A673 (cell line): ENCODE data around the gene ACOD1. TPM values are rescaled to one million over a fixed set of nuclear protein-coding genes. Genes with fewer than 3 reads are reported as not detected.

Source experiments
- BruUV-seq: library from RNA; stranded (reverse); fragments of 400-500 nt; replicated peaks from 2 replicates; lab custom pipeline; 2021; lab: Mats Ljungman, UMichigan
- CTCF ChIA-PET: fragments of 300-600 bp; sonication (Branson Sonifier 250); formaldehyde crosslinking; loops from one replicate; lab custom pipeline; 2022; ENCODE audit warnings: antibody characterized with exemption; lab: Charles Lee
- POLR2A ChIA-PET: fragments of 300-600 bp; sonication (Branson Sonifier 250); formaldehyde crosslinking; loops from one replicate; lab custom pipeline; 2022; ENCODE audit warnings: antibody characterized with exemption; ENCODE audit not compliant: low non-redundant PET; lab: Charles Lee
- DNase-seq: peaks from one replicate; pipeline ENCODE4 v3.0.0-alpha.2; 2015; ENCODE audit warnings: low spot score
- H3K27ac ChIP-seq: fragments of 200-600 bp; sonication (generic); 2 replicates; pipeline ENCODE4 v1.5.1; 2016; ENCODE audit warnings: mixed run types, low read depth, mild to moderate bottlenecking, mixed read lengths, antibody characterized with exemption, low read length; ENCODE audit not compliant: poor library complexity, severe bottlenecking
- H3K27me3 ChIP-seq: fragments of 200-600 bp; sonication (generic); replicated peaks from 2 replicates; pipeline ENCODE4 v1.6.1; 2017; ENCODE audit warnings: mixed run types, low read depth, mild to moderate bottlenecking, mixed read lengths, antibody characterized with exemption, low read length; ENCODE audit not compliant: insufficient read depth, poor library complexity
- H3K36me3 ChIP-seq: fragments of 200-600 bp; sonication (generic); 2 replicates; pipeline ENCODE4 v1.6.1; 2016; ENCODE audit warnings: mixed run types, mild to moderate bottlenecking, mixed read lengths, antibody characterized with exemption, low read length; ENCODE audit not compliant: insufficient read depth, poor library complexity, severe bottlenecking
- H3K4me1 ChIP-seq: fragments of 200-600 bp; sonication (generic); 2 replicates; pipeline ENCODE4 v1.6.1; 2017; ENCODE audit warnings: mixed run types, mild to moderate bottlenecking, mixed read lengths, antibody characterized with exemption, low read length; ENCODE audit not compliant: insufficient read depth, poor library complexity, severe bottlenecking
- H3K4me3 ChIP-seq: fragments of 200-600 bp; sonication (generic); 2 replicates; pipeline ENCODE4 v1.5.1; 2016; ENCODE audit warnings: low read depth, mixed run types, mild to moderate bottlenecking, mixed read lengths, low read length; ENCODE audit not compliant: poor library complexity, severe bottlenecking
- H3K9me3 ChIP-seq: fragments of 200-600 bp; sonication (generic); 2 replicates; pipeline ENCODE4 v1.6.1; 2016; ENCODE audit warnings: mixed run types, low read depth, mild to moderate bottlenecking, mixed read lengths, antibody characterized with exemption, low read length; ENCODE audit not compliant: poor library complexity, severe bottlenecking
- CTCF ChIP-seq: fragments of 300-800, 200-600 bp; sonication (generic); conservative IDR thresholded peaks from 2 replicates; pipeline ENCODE4 v1.5.1; 2017; ENCODE audit warnings: low read depth, mild to moderate bottlenecking, antibody characterized with exemption, low read length, moderate library complexity, mixed read lengths
- EZH2 ChIP-seq: fragments of 200-600 bp; sonication (generic); IDR thresholded peaks from 2 replicates; pipeline ENCODE4 v1.6.1; 2017; ENCODE audit warnings: borderline replicate concordance, low read depth, mild to moderate bottlenecking, mixed read lengths, antibody characterized with exemption, low read length; ENCODE audit not compliant: poor library complexity, severe bottlenecking
- intact Hi-C: fragments of 100-400 bp; cut with micrococcal nuclease; formaldehyde crosslinking; loops from one replicate; pipeline ENCODE4 v1.10.0; 2022; ENCODE audit not compliant: unreplicated experiment
- total RNA-seq: library from RNA; stranded (reverse); gene quantifications from 2 replicates; pipeline ENCODE4 v1.2.3, GENCODE V29; 2021

Gene ACOD1
- total RNA-seq, 1 experiment from 2014 or later: not detected

- POLR2A ChIA-PET: no interaction called here
- no peak overlapping the region for H3K27ac ChIP-seq
- CTCF ChIA-PET: no interaction called here
- no peaks in the 10 kb centered on the region for H3K9me3 ChIP-seq
- no peak for DNase-seq
- intact Hi-C loops: no loop called here
- H3K4me1 ChIP-seq: peaks cover 27% of the 10 kb centered on the region
- no peak overlapping the region for H3K4me3 ChIP-seq
- no TSS peak for BruUV-seq
- no peak for TF ChIP-seq CTCF
- no peak for TF ChIP-seq EZH2
- H3K27me3 ChIP-seq: no peaks in the 10 kb centered on the region
- H3K36me3 ChIP-seq: peaks cover 19% of the 10 kb centered on the region
Observed at GRCh38 chr13:77001540-77001939, 53.2 kb downstream of the ACOD1 start.

GRCh38 chr13:77001963-77002587, 53.8 kb downstream of the ACOD1 start:
- DNase-seq: no peak
- no peaks in the 10 kb centered on the region for H3K27me3 ChIP-seq
- ChIA-PET POLR2A (no interaction called here), CTCF (interaction anchor here (0.5 to 0.7 kb wide), 2 partner anchors 22 to 1294 kb away, joined by 3 read pairs; no protein-coding TSS in a partner anchor)
- no peaks in the 10 kb centered on the region for H3K9me3 ChIP-seq
- H3K4me1 ChIP-seq: peaks cover 27% of the 10 kb centered on the region
- H3K4me3 ChIP-seq: no peak overlapping the region
- TF ChIP-seq CTCF (no peak), EZH2 (no peak)
- BruUV-seq: no TSS peak
- peaks cover 24% of the 10 kb centered on the region for H3K36me3 ChIP-seq
- H3K27ac ChIP-seq: no peak overlapping the region
- intact Hi-C loops: no loop called here

- Histone ChIP-seq H3K9me3 (no peaks in the 10 kb centered on the region), H3K4me3 (no peak overlapping the region), H3K27me3 (no peaks in the 10 kb centered on the region), H3K36me3 (peaks cover 29% of the 10 kb centered on the region), H3K4me1 (peaks cover 27% of the 10 kb centered on the region), H3K27ac (no peak overlapping the region)
- no TSS peak for BruUV-seq
- ChIA-PET POLR2A (interaction anchor here (0.6 kb wide), 1 partner anchor 671 kb away, joined by 5 read pairs; no protein-coding TSS in a partner anchor), CTCF (interaction anchor here (0.5 to 0.7 kb wide), 3 partner anchors 23 to 1295 kb away, joined by 3 to 4 read pairs (median 3); no protein-coding TSS in a partner anchor)
- intact Hi-C loops: no loop called here
- DNase-seq: peak; percentile 45
- TF ChIP-seq EZH2 (no peak), CTCF (peak; percentile 77)
Observed at GRCh38 chr13:77002590-77003190, 54.4 kb downstream of the ACOD1 start.

Other genes with a start within 250 kb of the ACOD1 start
- 1.9 and 3.5 TPM in 2 replicates for gene KCTD12, start 62.1 kb upstream of the ACOD1 start, total RNA-seq
- 12.4 and 13.7 TPM in 2 replicates for gene CLN5, start 43.6 kb downstream of the ACOD1 start, total RNA-seq
- 24.1 and 29.2 TPM in 2 replicates for gene FBXL3, start 78.6 kb downstream of the ACOD1 start, total RNA-seq